B cell (primary cell): ENCODE measurements around the gene PLAC1. TPM values are rescaled to one million over a fixed set of nuclear protein-coding genes. Genes with fewer than 3 reads are reported as not detected.

ENCODE experiments used
- ATAC-seq: fragments of 200-7000 bp; cut with Tn5 transposase; one replicate; pipeline ENCODE4 v1.10.0; 2021; ENCODE audit warnings: low read depth, mild to moderate bottlenecking, moderate number of reproducible peaks, moderate library complexity
- CTCF ChIA-PET: fragments of 350-600 bp; sonication (Branson Sonifier 250); formaldehyde crosslinking; loops from one replicate; lab custom pipeline; 2021; ENCODE audit warnings: antibody characterized with exemption, inconsistent platforms; lab: Charles Lee
- POLR2A ChIA-PET: fragments of 350-600 bp; sonication (Branson Sonifier 250); formaldehyde crosslinking; loops from one replicate; lab custom pipeline; 2021; ENCODE audit warnings: antibody characterized with exemption; lab: Charles Lee
- DNase-seq: peaks from one replicate; pipeline ENCODE4 v3.0.0; 2013
- H2AFZ ChIP-seq: 2 replicates; pipeline ENCODE4 v1.6.1; 2012; ENCODE audit warnings: mild to moderate bottlenecking, low read depth, low read length; ENCODE audit not compliant: insufficient read depth, poor library complexity, severe bottlenecking
- H3K27ac ChIP-seq, 2 donors: 1 replicate in 1 of 2; 2 replicates in 1 of 2; pipeline ENCODE4 v1.5.1; 2012 to 2013; ENCODE audit warnings: low read length in 2 of 2, mild to moderate bottlenecking in 2 of 2, moderate library complexity in 1 of 2
- H3K27me3 ChIP-seq, 4 experiments: fragments of 200-600 bp in 1 of 4; sonication (generic) in 1 of 4; replicated peaks in 1 of 4; 1 replicate in 2 of 4; 2 replicates in 2 of 4; pipeline versions ENCODE4 v1.6.1 to v1.7.0; 2013 to 2016; ENCODE audit warnings: low read length in 3 of 4, mild to moderate bottlenecking in 2 of 4, mixed read lengths in 1 of 4, moderate library complexity in 1 of 4; ENCODE audit not compliant: insufficient read depth in 4 of 4, control insufficient read depth in 3 of 4; ENCODE audit errors: control extremely low read depth in 1 of 4
- H3K36me3 ChIP-seq, 2 experiments: replicated peaks in 1 of 2; 1 replicate in 1 of 2; 2 replicates in 1 of 2; pipeline versions ENCODE4 v1.6.1 to v1.7.1; 2013; ENCODE audit warnings: low read length in 1 of 2; ENCODE audit not compliant: insufficient read depth in 2 of 2, control insufficient read depth in 1 of 2; ENCODE audit errors: control extremely low read depth in 1 of 2, extremely low read depth in 1 of 2
- H3K4me1 ChIP-seq, 2 donors: fragments of 200-600 bp in 1 of 2; sonication (generic) in 1 of 2; 1 replicate in 1 of 2; 2 replicates in 1 of 2; pipeline versions ENCODE4 v1.5.1 to v1.6.1; 2013 to 2017; ENCODE audit warnings: low read length in 2 of 2; ENCODE audit not compliant: control insufficient read depth in 2 of 2, insufficient read depth in 2 of 2
- H3K4me2 ChIP-seq: replicated peaks from 2 replicates; pipeline ENCODE3; 2012; ENCODE audit warnings: mild to moderate bottlenecking, low read depth, low read length; ENCODE audit not compliant: poor library complexity, severe bottlenecking
- H3K4me3 ChIP-seq, 5 experiments: fragments of 200-600 bp in 1 of 5; sonication (generic) in 1 of 5; 1 replicate in 3 of 5; 2 replicates in 2 of 5; pipeline versions ENCODE4 v1.5.1 to v1.7.0; 2011 to 2016; ENCODE audit warnings: low read length in 4 of 5, mild to moderate bottlenecking in 4 of 5, low read depth in 2 of 5, control low read depth in 1 of 5, moderate library complexity in 1 of 5; ENCODE audit not compliant: insufficient read depth in 1 of 5; ENCODE audit errors: control extremely low read depth in 1 of 5, extremely low read depth in 1 of 5
- H3K79me2 ChIP-seq: fragments of 200-600 bp; sonication (generic); one replicate; pipeline ENCODE4 v1.6.0; 2016; ENCODE audit warnings: low read length; ENCODE audit not compliant: control insufficient read depth, insufficient read depth
- H3K9ac ChIP-seq: fragments of 200-600 bp; sonication (generic); 2 replicates; pipeline ENCODE4 v1.6.1; 2017; ENCODE audit warnings: mild to moderate bottlenecking, low read length, moderate library complexity
- H3K9me3 ChIP-seq, 3 donors: one replicate each; pipeline versions ENCODE4 v1.6.1 to v1.7.1; 2013; ENCODE audit warnings: low read length in 2 of 3; ENCODE audit not compliant: control insufficient read depth in 2 of 3, insufficient read depth in 1 of 3; ENCODE audit errors: control extremely low read depth in 1 of 3
- H4K20me1 ChIP-seq: 2 replicates; pipeline ENCODE4 v1.6.0; 2012; ENCODE audit warnings: mild to moderate bottlenecking, low read length; ENCODE audit not compliant: insufficient read depth, control insufficient read depth, poor library complexity, severe bottlenecking
- H3K27ac Mint-ChIP-seq: one replicate; pipeline ENCODE4 v1.8.0; 2021; ENCODE audit warnings: mixed read lengths
- H3K27me3 Mint-ChIP-seq: one replicate; pipeline ENCODE4 v1.8.0; 2021; ENCODE audit warnings: mixed read lengths
- H3K4me1 Mint-ChIP-seq: one replicate; pipeline ENCODE4 v1.8.0; 2021; ENCODE audit warnings: mixed read lengths
- H3K4me3 Mint-ChIP-seq: one replicate; pipeline ENCODE4 v1.8.0; 2021; ENCODE audit warnings: mixed read lengths
- H3K9me3 Mint-ChIP-seq: one replicate; pipeline ENCODE4 v1.8.0; 2022; ENCODE audit warnings: mixed read lengths; ENCODE audit not compliant: insufficient read depth
- CTCF ChIP-seq: fragments of 200-600 bp; IDR thresholded peaks from one replicate; pipeline ENCODE4 v1.8.0; 2022; ENCODE audit warnings: antibody characterized with exemption, mild to moderate bottlenecking
- EZH2 ChIP-seq: IDR thresholded peaks from 2 replicates; pipeline ENCODE4 v1.6.1; 2012; ENCODE audit warnings: borderline replicate concordance, low read depth, mild to moderate bottlenecking, moderate library complexity, low read length; ENCODE audit not compliant: insufficient read depth, poor library complexity, severe bottlenecking
- WGBS: methylation state at CpG from one replicate; pipeline ENCODE4 v1.1.5; 2013; ENCODE audit warnings: missing lambda C conversion rate; ENCODE audit not compliant: insufficient coverage; 5-methylcytosine and 5-hydroxymethylcytosine counted together
- intact Hi-C: fragments of 100-400 bp; cut with micrococcal nuclease; formaldehyde crosslinking; loops from one replicate; pipeline ENCODE4 v1.10.0; 2022
- polyA plus RNA-seq: library from polyadenylated mRNA; depleted of rRNA; stranded (reverse); fragments of >200 nt; gene quantifications from 2 replicates; pipeline ENCODE4 v1.2.3, GENCODE V29; 2012
- total RNA-seq, 2 donors: library from RNA; stranded (reverse); fragments of 120-200 nt in 1 of 2; gene quantifications; 1 replicate in 1 of 2; 2 replicates in 1 of 2; pipeline versions ENCODE4 v1.2.3 to v1.2.4, GENCODE V29; 2013 to 2022

Gene PLAC1
- total and polyA plus RNA-seq, 2 donors (not counting 1 experiment from before 2014, with no cell fraction given): not detected

- TF ChIP-seq EZH2 (no peak), CTCF (no peak)
- intact Hi-C loops: no loop called here
- ChIA-PET POLR2A (no interaction called here), CTCF (no interaction called here)
- no peak for ATAC-seq
- no peak for DNase-seq
- no peaks in the 10 kb centered on the region for H4K20me1 ChIP-seq
- no peak overlapping the region for H3K4me2 ChIP-seq
- no peak overlapping the region for H2AFZ ChIP-seq
- no peak overlapping the region for H3K27ac ChIP-seq
- 79% methylated on average over 2 of the region's 3 CpGs for WGBS
- H3K4me3 ChIP-seq: no peak overlapping the region
- no peaks in the 10 kb centered on the region for H3K27me3 ChIP-seq
- Mint-ChIP-seq H3K9me3 (no peaks in the 10 kb centered on the region), H3K27ac (no peak overlapping the region), H3K27me3 (no peaks in the 10 kb centered on the region), H3K4me1 (no peaks in the 10 kb centered on the region), H3K4me3 (no peak overlapping the region)
- H3K36me3 ChIP-seq: no peaks in the 10 kb centered on the region
- H3K4me1 ChIP-seq: no peaks in the 10 kb centered on the region
- no peaks in the 10 kb centered on the region for H3K9me3 ChIP-seq
- H3K79me2 ChIP-seq: no peaks in the 10 kb centered on the region
- no peak overlapping the region for H3K9ac ChIP-seq
Measured at GRCh38 chrX:134654398-134655012, 3.8 kb downstream of the PLAC1 start.

DNA sequence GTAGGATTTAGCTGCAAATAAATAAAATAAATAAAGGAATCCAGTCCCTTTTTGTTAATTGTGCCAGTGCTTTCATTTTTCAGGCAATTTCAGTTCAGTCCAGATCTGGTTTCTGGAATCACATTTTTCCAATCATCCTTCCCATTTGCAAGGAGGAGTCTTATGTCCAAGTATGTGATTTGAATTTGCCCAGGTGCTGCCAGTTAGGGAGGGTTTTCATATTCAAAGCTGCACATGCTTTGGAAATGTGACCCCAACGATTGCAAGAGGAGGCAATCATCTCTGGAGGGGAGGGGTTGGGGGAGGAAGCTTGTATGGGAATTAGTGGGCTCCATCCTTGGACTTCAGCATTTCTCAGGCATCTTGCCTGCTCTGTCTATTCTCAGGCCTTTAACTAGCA is 4.4 kb downstream of the PLAC1 start:
- Histone ChIP-seq H2AFZ (no peak overlapping the region), H3K9me3 (no peaks in the 10 kb centered on the region), H4K20me1 (no peaks in the 10 kb centered on the region), H3K27me3 (no peaks in the 10 kb centered on the region), H3K4me3 (no peak overlapping the region), H3K27ac (no peak overlapping the region), H3K4me1 (no peaks in the 10 kb centered on the region), H3K36me3 (no peaks in the 10 kb centered on the region), H3K79me2 (no peaks in the 10 kb centered on the region), H3K4me2 (no peak overlapping the region), H3K9ac (no peak overlapping the region)
- Mint-ChIP-seq H3K27ac (no peak overlapping the region), H3K4me1 (no peaks in the 10 kb centered on the region), H3K4me3 (no peak overlapping the region), H3K27me3 (no peaks in the 10 kb centered on the region), H3K9me3 (no peaks in the 10 kb centered on the region)
- intact Hi-C loops: no loop called here
- ChIA-PET POLR2A (no interaction called here), CTCF (no interaction called here)
- TF ChIP-seq CTCF (no peak), EZH2 (no peak)
- ATAC-seq (no peak), DNase-seq (no peak)
- WGBS: 80% methylated on average over 1 of the region's 1 CpG
